Transverse colon (tissue), 4 donors: ENCODE data around the gene SLFN5.

ENCODE experiments used
- EP300 ChIP-seq: sonication (generic); formaldehyde crosslinking; IDR thresholded peaks from one replicate; pipeline ENCODE4 v1.6.1; 2017; ENCODE audit warnings: antibody characterized with exemption, low read depth
- POLR2A ChIP-seq: fragments of 450-650 bp; IDR thresholded peaks from one replicate; pipeline ENCODE4 v1.6.1; 2016; ENCODE audit warnings: antibody characterized with exemption, mild to moderate bottlenecking, moderate library complexity
- POLR2AphosphoS5 ChIP-seq, 3 donors: sonication (generic); formaldehyde crosslinking; IDR thresholded peaks; one replicate each; pipeline ENCODE4 v1.6.1; 2016; ENCODE audit warnings: antibody characterized with exemption in 3 of 3
- TF ChIP-seq, protein P1 (sequence below), 5 experiments: fragments of 200-600 bp in 3 of 5; fragments of 450-650 bp in 2 of 5; sonication (generic) in 3 of 5; IDR thresholded peaks; 1 replicate in 2 of 5; 2 replicates in 3 of 5; pipeline ENCODE4 v1.5.1; 2016 to 2017; ENCODE audit warnings: antibody characterized with exemption in 5 of 5, inconsistent platforms in 3 of 5, mild to moderate bottlenecking in 2 of 5, moderate library complexity in 1 of 5

DNA sequence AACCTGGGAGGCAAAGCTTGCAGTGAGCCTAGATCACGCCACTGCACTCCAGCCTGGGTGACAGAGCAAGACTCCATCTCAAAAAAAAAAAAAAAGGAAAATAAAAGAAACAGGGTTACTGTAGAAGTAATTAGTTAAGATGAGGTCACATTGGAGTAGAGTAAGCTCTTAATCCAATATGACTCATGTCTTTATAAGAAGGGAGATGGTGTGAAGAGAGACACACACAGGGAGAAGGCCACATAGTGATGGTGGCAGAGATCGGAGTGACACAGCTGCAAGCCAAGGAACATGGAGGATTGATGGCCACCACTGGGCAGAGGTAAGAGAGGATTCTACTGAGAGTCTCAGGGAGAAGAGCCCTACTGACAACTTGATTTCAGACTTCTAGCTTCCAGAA, 15.3 kb upstream of the SLFN5 start:
- TF ChIP-seq POLR2A (no peak), POLR2AphosphoS5 (IDR thresholded peaks at IDR 0.05) (no peak), EP300 (no peak)
- TF ChIP-seq, protein P1, sequence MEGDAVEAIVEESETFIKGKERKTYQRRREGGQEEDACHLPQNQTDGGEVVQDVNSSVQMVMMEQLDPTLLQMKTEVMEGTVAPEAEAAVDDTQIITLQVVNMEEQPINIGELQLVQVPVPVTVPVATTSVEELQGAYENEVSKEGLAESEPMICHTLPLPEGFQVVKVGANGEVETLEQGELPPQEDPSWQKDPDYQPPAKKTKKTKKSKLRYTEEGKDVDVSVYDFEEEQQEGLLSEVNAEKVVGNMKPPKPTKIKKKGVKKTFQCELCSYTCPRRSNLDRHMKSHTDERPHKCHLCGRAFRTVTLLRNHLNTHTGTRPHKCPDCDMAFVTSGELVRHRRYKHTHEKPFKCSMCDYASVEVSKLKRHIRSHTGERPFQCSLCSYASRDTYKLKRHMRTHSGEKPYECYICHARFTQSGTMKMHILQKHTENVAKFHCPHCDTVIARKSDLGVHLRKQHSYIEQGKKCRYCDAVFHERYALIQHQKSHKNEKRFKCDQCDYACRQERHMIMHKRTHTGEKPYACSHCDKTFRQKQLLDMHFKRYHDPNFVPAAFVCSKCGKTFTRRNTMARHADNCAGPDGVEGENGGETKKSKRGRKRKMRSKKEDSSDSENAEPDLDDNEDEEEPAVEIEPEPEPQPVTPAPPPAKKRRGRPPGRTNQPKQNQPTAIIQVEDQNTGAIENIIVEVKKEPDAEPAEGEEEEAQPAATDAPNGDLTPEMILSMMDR (IDR thresholded peaks at IDR 0.05) = no peak
